CD4-positive, alpha-beta T cell treated with Interleukin-4 for 1 hour (primary cell): ENCODE measurements around the gene SIDT1.
A peak's percentile ranks its signal among the peaks of the same experiment; 100 is the strongest.
"Not testable (repeated sequence)": the region's sequence is repeated elsewhere in the genome, so short reads cannot be mapped to it uniquely, and the experiment has no call there.

Experiments
- DNase-seq, 2 donors: peaks; one replicate each; pipeline ENCODE4 v3.0.0-alpha.2; 2020 to 2022

The SIDT1 gene

GRCh38 chr3:113600418-113601182, 68.2 kb downstream of the SIDT1 start:
- DNase-seq, result no peak

DNA sequence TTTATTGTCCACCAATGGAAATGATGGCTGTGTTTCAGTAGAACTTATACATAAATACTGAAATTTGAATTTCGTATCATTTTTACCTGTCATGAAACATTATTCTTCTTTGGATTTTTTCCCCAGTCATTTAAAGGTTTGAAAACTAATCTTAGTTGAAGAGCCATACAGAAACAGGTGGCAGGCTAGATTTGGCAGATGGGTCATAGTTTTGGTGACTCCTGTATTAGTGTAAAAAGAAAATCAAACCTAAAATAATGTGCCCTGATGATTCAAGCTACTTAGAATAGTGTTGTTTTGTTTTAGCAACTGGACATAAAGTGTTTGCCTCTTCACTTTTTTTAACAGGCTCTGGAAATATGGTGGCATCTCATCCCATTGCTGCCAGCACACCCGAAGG, 68.9 kb downstream of the SIDT1 start:
- DNase-seq, result no peak

- DNase-seq, result no peak
Measured at GRCh38 chr3:113602256-113602655, 69.9 kb downstream of the SIDT1 start.

DNA sequence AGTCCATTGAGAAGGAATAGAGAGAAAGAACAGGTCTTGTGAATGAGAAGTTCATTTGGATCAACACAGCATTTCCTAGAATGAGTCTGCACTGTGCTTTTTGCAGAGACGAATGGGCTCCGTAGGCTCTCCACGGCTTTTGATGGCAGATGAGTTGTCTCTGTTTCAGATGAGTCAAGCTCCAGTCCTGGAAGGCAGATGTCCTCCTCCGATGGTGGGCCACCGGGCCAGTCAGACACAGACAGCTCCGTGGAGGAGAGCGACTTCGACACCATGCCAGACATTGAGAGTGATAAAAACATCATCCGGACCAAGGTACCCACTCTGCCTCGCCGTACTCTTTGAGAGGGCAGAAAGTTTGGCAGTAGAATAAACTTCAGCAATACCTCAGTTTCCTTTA, 70.5 kb downstream of the SIDT1 start:
- no peak for DNase-seq

DNA sequence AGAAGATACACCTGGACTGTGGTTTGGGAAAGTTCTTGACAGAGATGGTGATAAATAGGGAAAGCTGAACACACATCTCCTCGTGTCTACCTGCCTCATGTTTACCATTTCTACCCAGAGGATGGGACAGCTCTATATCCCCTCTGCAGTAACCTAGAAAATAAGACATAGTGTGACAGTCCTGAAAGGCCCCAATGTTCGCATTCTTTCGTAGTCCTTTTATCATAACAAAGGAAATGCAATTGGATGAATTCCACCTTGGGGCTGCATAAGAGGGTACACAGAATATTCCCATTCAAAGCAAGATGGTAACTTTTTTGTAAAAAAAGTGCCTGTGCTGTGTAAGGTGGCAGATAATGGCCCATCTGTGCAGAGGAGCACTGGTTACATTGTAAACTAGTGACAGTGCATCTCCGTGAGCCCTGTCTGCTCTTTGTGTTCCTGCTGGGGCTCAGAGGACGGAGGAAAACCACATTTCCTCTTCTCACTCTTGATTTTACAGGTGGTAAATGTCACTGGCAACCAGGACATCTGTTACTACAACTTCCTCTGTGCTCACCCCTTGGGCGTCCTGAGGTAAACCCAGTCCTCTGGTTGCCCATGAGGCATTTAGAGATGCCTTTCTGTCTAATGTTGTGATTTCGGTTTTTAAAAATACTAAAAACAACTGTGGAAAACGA, 74.3 kb downstream of the SIDT1 start:
- peak; percentile 40 to 48 for DNase-seq

GRCh38 chr3:113607219-113607596, 74.9 kb downstream of the SIDT1 start:
- no peak for DNase-seq

DNA sequence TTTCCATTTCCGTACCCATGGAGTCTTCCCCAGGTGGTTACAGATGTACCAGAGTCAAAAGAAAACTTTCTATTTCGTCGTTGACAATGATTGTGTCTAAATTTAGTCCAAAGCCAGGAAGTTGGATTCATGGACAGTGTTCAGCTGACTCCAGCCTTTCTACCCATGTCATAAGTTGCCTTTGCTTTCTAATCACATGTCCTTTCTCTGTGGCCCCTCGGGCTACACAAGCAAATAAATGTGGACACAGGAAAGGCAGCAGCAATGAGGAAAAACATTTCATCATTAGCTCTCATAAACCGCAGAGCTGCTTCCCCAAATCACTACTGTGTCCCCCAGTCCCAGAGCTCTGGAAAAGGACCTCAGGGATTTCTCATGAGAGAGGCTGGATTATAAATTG, 82.0 kb downstream of the SIDT1 start:
- no peak for DNase-seq

- DNase-seq, result no peak
Measured at GRCh38 chr3:113615976-113616375, 83.6 kb downstream of the SIDT1 start.

DNA sequence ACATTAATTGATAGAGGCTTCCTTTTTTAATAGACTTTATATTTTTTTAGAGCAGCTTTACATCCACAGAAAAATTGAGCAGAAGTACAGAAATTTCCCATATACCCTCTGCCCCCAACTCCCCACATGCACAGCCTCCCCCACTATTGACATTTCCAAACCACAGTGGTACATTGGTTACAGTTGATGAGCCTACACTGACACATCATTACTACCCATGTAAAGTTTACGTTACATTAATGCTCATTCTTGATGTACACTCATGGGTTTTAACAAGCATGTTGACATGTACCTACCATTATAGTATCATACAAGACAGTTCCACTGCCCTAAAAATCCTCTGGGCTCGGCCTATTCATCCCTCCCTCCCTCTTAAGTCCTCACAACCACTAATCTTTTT, 85.4 kb downstream of the SIDT1 start:
- DNase-seq, result no peak

DNA sequence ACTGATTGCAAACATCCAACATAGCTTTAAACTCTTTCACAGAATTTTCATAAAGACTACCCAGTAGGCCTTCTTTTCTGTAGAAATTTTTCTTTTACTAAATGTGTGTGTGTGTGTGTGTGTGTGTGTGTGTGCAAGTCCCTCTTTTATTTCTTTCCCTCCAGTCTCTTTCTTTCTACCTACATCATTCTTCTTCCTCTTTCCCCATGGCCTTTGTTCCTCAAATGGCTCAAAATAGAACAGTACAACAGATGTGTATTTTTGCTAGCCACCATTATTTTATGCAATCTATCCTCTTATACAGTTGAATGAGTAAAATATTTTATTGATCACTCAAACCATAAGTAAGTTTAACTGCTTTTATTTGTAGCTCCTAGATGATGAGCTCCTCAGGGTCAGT, 87.7 kb downstream of the SIDT1 start:
- DNase-seq, result no peak

- DNase-seq, result no peak
Measured at GRCh38 chr3:113623324-113623723, 91.0 kb downstream of the SIDT1 start.

GRCh38 chr3:113623811-113624210, 91.5 kb downstream of the SIDT1 start:
- no peak for DNase-seq

- no peak for DNase-seq
Measured at GRCh38 chr3:113625834-113626233, 93.5 kb downstream of the SIDT1 start.

GRCh38 chr3:113626503-113627371, 94.4 kb downstream of the SIDT1 start:
- DNase-seq, result peak; percentile 28 to 66

DNA sequence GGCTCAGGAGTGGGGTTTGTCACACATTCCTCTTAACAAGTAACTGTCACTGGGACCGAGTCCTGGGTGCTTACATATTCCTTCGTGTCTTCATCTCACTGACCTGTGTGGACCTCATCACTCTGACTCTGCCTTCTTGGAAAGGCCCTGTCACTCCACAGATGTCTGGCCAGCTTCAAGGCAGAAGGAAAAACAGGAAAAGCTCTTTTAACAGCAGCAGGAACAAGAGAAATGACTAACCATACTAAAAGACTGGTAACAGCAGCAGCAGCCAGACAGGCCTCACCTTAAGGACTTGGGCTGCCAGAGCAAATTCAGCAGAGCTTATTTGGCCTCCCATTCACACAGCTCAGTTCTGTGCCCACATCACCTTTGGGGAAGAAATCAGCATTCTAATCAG, 96.0 kb downstream of the SIDT1 start:
- no peak for DNase-seq

- no peak for DNase-seq
Measured at GRCh38 chr3:113628788-113629187, 96.4 kb downstream of the SIDT1 start.

DNA sequence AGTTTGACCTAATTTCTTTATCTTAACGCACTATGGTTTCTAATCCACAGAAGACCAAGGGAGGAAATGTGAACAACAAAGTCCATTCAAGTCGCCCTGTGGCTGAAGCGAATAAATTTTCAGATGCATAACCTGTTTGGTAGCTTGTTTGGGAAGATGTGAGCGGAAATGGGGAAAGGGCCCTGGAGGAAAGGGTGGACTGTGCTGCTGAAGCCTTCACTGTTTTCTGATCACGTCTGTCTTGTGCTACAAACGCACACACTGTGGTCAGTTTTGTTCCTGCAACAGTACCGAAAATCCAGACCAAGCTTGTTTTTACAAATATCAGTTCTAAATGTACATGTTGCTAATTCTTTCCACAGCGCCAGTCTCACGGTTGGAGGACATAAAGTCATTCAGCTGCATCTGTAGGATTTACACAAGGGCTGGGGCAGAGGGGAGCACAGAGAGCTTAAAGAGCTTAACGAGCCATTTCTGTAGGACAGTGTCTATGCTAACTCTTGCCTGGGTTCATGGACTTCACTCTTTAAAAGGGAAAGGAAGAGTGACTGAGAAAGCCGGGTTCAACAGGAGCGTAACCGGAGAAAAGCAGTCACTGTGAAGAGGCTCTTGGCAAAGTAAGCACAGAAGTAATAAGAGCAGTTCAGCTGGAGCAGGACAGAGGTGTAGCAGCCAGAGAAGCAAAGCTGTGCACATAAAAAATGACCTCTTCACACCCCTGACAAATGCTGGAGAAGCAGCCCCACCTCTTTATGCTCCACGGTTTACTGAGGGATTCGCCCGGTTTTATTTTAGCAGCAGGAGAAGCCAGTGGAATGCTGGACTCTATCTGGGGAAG, 97.4 kb downstream of the SIDT1 start:
- DNase-seq, result no peak

GRCh38 chr3:113630956-113631542, 98.7 kb downstream of the SIDT1 start:
- DNase-seq, result no peak

GRCh38 chr3:113631573-113631972, 99.2 kb downstream of the SIDT1 start:
- no peak for DNase-seq

GRCh38 chr3:113634782-113635474, 102.6 kb downstream of the SIDT1 start:
- DNase-seq, result no peak

GRCh38 chr3:113636034-113636433, 103.7 kb downstream of the SIDT1 start:
- not testable (repeated sequence) for DNase-seq

- no peak for DNase-seq
Measured at GRCh38 chr3:113637756-113638155, 105.4 kb downstream of the SIDT1 start.
